ENCODE measurements around the gene UQCC2. TPM values are rescaled to one million over a fixed set of nuclear protein-coding genes. Genes with fewer than 3 reads are reported as not detected.

UQCC2 gene
- polyA plus RNA-seq, 1 of the 3 experiments (the other 2 are of a cell fraction) = 59.0 TPM

DNA sequence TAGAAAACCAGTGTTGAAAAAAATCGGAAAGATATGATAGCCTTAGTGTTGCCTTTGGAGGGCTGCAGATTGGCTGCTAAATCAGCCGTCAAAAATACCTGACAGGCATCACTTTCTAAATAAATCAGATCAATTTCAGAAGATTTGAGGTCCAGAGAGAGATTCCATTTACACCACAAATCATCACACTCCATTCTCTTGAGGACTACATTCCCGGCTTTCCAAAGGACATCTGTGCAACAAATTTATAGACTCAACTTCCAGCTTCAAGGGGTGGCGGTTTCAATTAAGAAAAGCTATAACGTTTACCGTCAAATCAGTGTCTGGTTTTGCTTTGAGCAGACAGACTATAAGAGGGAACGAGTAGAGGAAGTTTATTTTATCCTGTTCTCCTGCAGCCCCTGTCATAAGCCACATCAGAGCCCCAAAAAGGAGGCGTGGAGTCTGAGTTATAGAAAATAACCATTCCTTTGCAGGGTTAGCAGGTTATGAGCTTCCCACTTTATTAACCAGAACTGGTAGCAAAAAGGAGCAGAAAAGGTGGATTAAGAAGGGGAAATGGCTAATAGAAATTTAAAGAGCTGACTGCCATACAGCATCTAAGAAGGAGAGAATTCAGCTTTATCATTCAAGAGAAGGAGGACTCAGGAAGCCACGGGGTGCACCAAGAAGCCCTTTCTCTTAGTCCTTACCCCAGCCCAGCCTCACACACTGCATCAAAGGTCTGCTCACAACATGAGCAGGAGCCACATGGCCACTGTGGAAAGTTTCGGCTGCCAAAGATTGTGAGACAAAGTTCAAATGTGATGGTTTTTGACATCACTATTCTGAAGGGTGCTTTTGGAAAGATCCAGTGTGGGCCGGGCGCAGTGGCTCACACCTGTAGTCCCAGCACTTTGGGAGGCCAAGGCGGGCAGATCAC, 12.9 kb upstream of the UQCC2 start (continued):
- TF ChIP-seq TAF1 (IDR thresholded peaks at IDR 0.05; ENCODE audit: borderline replicate concordance, low read depth, low read length) = no peak
- no peak for TF ChIP-seq RFX5 (IDR thresholded peaks at IDR 0.05; ENCODE audit: low read length)
- no peak for TF ChIP-seq NFIC (IDR thresholded peaks at IDR 0.05; ENCODE audit: borderline replicate concordance)
- TF ChIP-seq, protein P1, sequence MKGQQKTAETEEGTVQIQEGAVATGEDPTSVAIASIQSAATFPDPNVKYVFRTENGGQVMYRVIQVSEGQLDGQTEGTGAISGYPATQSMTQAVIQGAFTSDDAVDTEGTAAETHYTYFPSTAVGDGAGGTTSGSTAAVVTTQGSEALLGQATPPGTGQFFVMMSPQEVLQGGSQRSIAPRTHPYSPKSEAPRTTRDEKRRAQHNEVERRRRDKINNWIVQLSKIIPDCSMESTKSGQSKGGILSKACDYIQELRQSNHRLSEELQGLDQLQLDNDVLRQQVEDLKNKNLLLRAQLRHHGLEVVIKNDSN (IDR thresholded peaks at IDR 0.05; ENCODE audit: borderline replicate concordance, low read depth) = no peak
- no peak for TF ChIP-seq MXI1 (IDR thresholded peaks at IDR 0.05; ENCODE audit: low read depth, low read length)
- no peak for TF ChIP-seq POLR2AphosphoS5 (IDR thresholded peaks at IDR 0.05; ENCODE audit: low read depth, low read length)

DNA sequence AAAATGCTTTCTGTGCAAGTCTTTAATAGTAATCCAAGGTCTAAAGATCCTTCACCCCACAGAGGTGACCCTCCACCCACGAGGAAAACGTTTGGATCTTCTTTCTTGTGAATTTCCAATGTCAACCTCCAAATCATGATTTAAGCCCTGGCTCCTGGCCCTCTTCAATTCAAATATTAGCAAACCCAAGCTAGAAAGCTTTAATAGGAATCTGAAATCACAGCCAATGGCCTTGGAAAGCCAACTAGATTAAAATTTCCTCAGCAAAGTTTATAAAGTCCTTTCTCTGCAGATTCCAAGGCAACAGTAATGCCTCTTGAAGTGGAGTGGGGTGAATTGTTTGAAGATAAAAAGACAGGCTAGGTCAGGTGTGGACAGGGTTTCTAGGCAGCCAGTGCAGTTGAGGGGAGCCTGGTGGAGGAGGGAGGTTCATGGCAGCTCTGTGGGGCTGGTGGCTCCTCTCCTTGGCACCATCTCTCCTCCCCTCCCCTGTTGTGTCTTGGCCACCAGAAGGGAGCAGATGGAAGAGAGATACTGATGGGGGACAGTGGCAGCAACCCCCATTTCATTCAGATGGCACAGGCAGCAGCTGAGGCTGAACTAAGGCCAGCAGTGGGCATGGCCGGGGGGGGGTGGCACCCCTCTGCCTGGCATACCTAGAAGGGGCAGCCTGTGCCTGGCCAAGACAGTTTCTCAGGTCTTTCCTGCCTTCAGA, 12.0 kb upstream of the UQCC2 start:
- H3K27me3 ChIP-seq (ENCODE audit: insufficient read depth) = peaks cover 74% of the 10 kb centered on the region
- H3K27ac ChIP-seq (ENCODE audit: low read depth in 2 of 2, low read length in 1 of 2) = no peak overlapping the region
- TF ChIP-seq EZH2phosphoT487 (IDR thresholded peaks at IDR 0.05; ENCODE audit: borderline replicate concordance, low read depth) = no peak
- no peak for TF ChIP-seq JUND (IDR thresholded peaks at IDR 0.05)
- no peak for TF ChIP-seq FOXM1 (IDR thresholded peaks at IDR 0.05; ENCODE audit: low read depth)
- TF ChIP-seq GATA2 (CRISPR knock-in tag; IDR thresholded peaks at IDR 0.05) = no peak
- TF ChIP-seq GABPA (IDR thresholded peaks at IDR 0.05; ENCODE audit: low read depth) = no peak
- H3K79me2 ChIP-seq (ENCODE audit: insufficient read depth) = no peaks in the 10 kb centered on the region
- no peak for DNase-seq
- H3K4me3 ChIP-seq (ENCODE audit: low read depth in 2 of 2, low read length in 1 of 2) = no peak overlapping the region
- no peak overlapping the region for H3K9ac ChIP-seq
- H3K36me3 ChIP-seq (replicated peaks in 1 of 2; ENCODE audit: control insufficient read depth in 1 of 2, insufficient read depth in 2 of 2, low read length in 1 of 2) = no peaks in the 10 kb centered on the region
- no peaks in the 10 kb centered on the region for H3K9me2 ChIP-seq
- H4K20me1 ChIP-seq (ENCODE audit: insufficient read depth) = no peaks in the 10 kb centered on the region
- no peak overlapping the region for H3K4me2 ChIP-seq
- WGBS (ENCODE audit: low lambda C conversion rate) = 10% methylated on average over 3 of the region's 3 CpGs
- H3F3A ChIP-seq (replicated peaks; ENCODE audit: insufficient read depth) = no peaks in the 10 kb centered on the region
- H3K4me1 ChIP-seq (ENCODE audit: control insufficient read depth in 1 of 2, insufficient read depth in 2 of 2, low read depth in 1 of 2, low read length in 1 of 2) = no peaks in the 10 kb centered on the region; a peak in 1 of 4 replicates
- POLR2A ChIA-PET = no interaction called here
- CTCF ChIA-PET = interaction anchor here (0.8 to 3.4 kb wide), 7 partner anchors 12 to 138 kb away, joined by 3 to 21 read pairs (median 4); partner anchors contain the start of gene UQCC2
- H2AFZ ChIP-seq (ENCODE audit: low read depth) = no peak overlapping the region
- H3K9me3 ChIP-seq = no peaks in the 10 kb centered on the region

DNA sequence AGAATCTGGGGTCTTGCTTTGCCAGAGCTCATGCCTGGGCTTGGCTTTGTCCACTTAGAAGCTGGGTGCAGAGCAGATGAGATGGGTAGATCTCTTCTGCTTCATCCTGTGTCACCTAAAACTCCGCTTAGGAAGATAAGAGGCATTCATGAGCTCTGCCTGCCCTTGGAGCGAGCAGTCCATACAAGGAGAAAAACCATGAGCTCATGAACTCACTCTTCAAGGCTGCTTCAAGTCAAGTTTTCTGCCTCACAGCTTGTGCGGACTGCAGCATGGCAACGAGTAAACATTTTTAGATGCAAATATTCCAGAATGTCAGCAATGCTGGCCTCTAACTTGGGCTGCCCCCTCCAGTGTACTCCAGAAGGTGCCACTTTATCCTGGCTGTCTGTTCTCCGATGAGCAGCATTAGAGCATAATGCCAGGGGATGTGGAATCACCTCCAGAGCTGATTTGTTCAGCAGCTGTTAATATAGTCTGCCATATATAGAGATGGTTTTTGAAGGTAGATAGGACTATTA, 10.7 kb upstream of the UQCC2 start:
- Histone ChIP-seq H3K4me1 (ENCODE audit: control insufficient read depth in 1 of 2, insufficient read depth in 2 of 2, low read depth in 1 of 2, low read length in 1 of 2) (no peaks in the 10 kb centered on the region; a peak in 1 of 4 replicates), H3K27ac (ENCODE audit: low read depth in 2 of 2, low read length in 1 of 2) (no peak overlapping the region), H3K9me3 (no peaks in the 10 kb centered on the region), H4K20me1 (ENCODE audit: insufficient read depth) (no peaks in the 10 kb centered on the region), H2AFZ (ENCODE audit: low read depth) (no peak overlapping the region), H3K27me3 (ENCODE audit: insufficient read depth) (peaks cover 61% of the 10 kb centered on the region), H3F3A (replicated peaks; ENCODE audit: insufficient read depth) (no peaks in the 10 kb centered on the region), H3K4me3 (ENCODE audit: low read depth in 2 of 2, low read length in 1 of 2) (no peak overlapping the region), H3K9ac (no peak overlapping the region), H3K4me2 (no peak overlapping the region), H3K79me2 (ENCODE audit: insufficient read depth) (no peaks in the 10 kb centered on the region), H3K36me3 (replicated peaks in 1 of 2; ENCODE audit: control insufficient read depth in 1 of 2, insufficient read depth in 2 of 2, low read length in 1 of 2) (no peaks in the 10 kb centered on the region), H3K9me2 (no peaks in the 10 kb centered on the region)
- ChIA-PET POLR2A (interaction anchor here (1.1 kb wide), 1 partner anchor 11 kb away, joined by 3 read pairs; the partner anchor contains the start of gene UQCC2), CTCF (interaction anchor here (1.0 to 3.4 kb wide), 5 partner anchors 10 to 137 kb away, joined by 3 to 21 read pairs (median 9); partner anchors contain the start of gene UQCC2)
- DNase-seq = no peak
- WGBS (ENCODE audit: low lambda C conversion rate) = 49% methylated on average over 5 of the region's 5 CpGs
- TF ChIP-seq, protein P2, sequence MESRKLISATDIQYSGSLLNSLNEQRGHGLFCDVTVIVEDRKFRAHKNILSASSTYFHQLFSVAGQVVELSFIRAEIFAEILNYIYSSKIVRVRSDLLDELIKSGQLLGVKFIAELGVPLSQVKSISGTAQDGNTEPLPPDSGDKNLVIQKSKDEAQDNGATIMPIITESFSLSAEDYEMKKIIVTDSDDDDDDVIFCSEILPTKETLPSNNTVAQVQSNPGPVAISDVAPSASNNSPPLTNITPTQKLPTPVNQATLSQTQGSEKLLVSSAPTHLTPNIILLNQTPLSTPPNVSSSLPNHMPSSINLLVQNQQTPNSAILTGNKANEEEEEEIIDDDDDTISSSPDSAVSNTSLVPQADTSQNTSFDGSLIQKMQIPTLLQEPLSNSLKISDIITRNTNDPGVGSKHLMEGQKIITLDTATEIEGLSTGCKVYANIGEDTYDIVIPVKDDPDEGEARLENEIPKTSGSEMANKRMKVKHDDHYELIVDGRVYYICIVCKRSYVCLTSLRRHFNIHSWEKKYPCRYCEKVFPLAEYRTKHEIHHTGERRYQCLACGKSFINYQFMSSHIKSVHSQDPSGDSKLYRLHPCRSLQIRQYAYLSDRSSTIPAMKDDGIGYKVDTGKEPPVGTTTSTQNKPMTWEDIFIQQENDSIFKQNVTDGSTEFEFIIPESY (IDR thresholded peaks at IDR 0.05; ENCODE audit: borderline replicate concordance, low read depth) = no peak
- TF ChIP-seq FOSL2 (IDR thresholded peaks at IDR 0.05; ENCODE audit: borderline replicate concordance, low read depth) (no peak), POLR2AphosphoS5 (IDR thresholded peaks at IDR 0.05; ENCODE audit: low read depth, low read length) (no peak), FOXM1 (IDR thresholded peaks at IDR 0.05; ENCODE audit: low read depth) (no peak), MEF2A (IDR thresholded peaks at IDR 0.05; ENCODE audit: borderline replicate concordance, low read depth) (no peak), RCOR1 (IDR thresholded peaks at IDR 0.05; ENCODE audit: low read length) (no peak), CHD2 (IDR thresholded peaks at IDR 0.05; ENCODE audit: low read length, partially characterized antibody) (no peak), RXRA (IDR thresholded peaks at IDR 0.05; ENCODE audit: borderline replicate concordance, low read depth) (no peak), EP300 (IDR thresholded peaks at IDR 0.05; ENCODE audit: borderline replicate concordance in 1 of 2, low read depth in 1 of 2, low read length in 1 of 2) (no peak), RFX5 (IDR thresholded peaks at IDR 0.05; ENCODE audit: low read length) (no peak), ELF1 (IDR thresholded peaks at IDR 0.05) (no peak), MXI1 (IDR thresholded peaks at IDR 0.05; ENCODE audit: low read depth, low read length) (no peak)
- TF ChIP-seq, protein P3, sequence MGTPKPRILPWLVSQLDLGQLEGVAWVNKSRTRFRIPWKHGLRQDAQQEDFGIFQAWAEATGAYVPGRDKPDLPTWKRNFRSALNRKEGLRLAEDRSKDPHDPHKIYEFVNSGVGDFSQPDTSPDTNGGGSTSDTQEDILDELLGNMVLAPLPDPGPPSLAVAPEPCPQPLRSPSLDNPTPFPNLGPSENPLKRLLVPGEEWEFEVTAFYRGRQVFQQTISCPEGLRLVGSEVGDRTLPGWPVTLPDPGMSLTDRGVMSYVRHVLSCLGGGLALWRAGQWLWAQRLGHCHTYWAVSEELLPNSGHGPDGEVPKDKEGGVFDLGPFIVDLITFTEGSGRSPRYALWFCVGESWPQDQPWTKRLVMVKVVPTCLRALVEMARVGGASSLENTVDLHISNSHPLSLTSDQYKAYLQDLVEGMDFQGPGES (IDR thresholded peaks at IDR 0.05; ENCODE audit: low read depth, low read length) = no peak

All from SK-N-SH (cell line).